GM23338 (cell line): ENCODE data around the gene RNF168. TPM values are rescaled to one million over a fixed set of nuclear protein-coding genes. Genes with fewer than 3 reads are reported as not detected.

Experiments used
- ATAC-seq: fragments of 200-7000 bp; cut with Tn5 transposase; 3 replicates; pipeline ENCODE4 v1.9.1; 2020
- DNase-seq: peaks from one replicate; pipeline ENCODE4 v3.0.0-alpha.2; 2015; ENCODE audit warnings: low spot score
- H2AFZ ChIP-seq: fragments of 200-600 bp; sonication (generic); 2 replicates; pipeline ENCODE4 v1.8.0; 2016; ENCODE audit warnings: antibody characterized with exemption, mild to moderate bottlenecking, moderate library complexity
- H3F3A ChIP-seq: fragments of 200-600 bp; sonication (generic); replicated peaks from 2 replicates; pipeline ENCODE4 v1.8.0; 2017; ENCODE audit warnings: antibody characterized with exemption, mixed run types, low read depth
- H3K27ac ChIP-seq: fragments of 200-600 bp; sonication (generic); 2 replicates; pipeline ENCODE4 v1.6.1; 2016; ENCODE audit warnings: low read depth
- H3K27me3 ChIP-seq: fragments of 200-600 bp; sonication (generic); 2 replicates; pipeline ENCODE4 v1.8.0; 2016; ENCODE audit warnings: mild to moderate bottlenecking, mixed run types, moderate library complexity; ENCODE audit not compliant: insufficient read depth
- H3K36me3 ChIP-seq: fragments of 200-600 bp; sonication (generic); 2 replicates; pipeline ENCODE4 v1.8.0; 2016; ENCODE audit warnings: mild to moderate bottlenecking; ENCODE audit not compliant: insufficient read depth
- H3K4me1 ChIP-seq: fragments of 200-600 bp; sonication (generic); 2 replicates; pipeline ENCODE4 v1.8.0; 2016; ENCODE audit warnings: mild to moderate bottlenecking, moderate library complexity; ENCODE audit not compliant: insufficient read depth
- H3K4me2 ChIP-seq: fragments of 200-600 bp; sonication (generic); 2 replicates; pipeline ENCODE4 v1.7.1; 2017; ENCODE audit warnings: mixed run types
- H3K4me3 ChIP-seq: fragments of 200-600 bp; sonication (generic); 2 replicates; pipeline ENCODE4 v1.6.1; 2016; ENCODE audit warnings: mixed run types
- H3K79me2 ChIP-seq: fragments of 200-600 bp; sonication (generic); replicated peaks from 2 replicates; pipeline ENCODE4 v1.8.0; 2017; ENCODE audit warnings: mild to moderate bottlenecking; ENCODE audit not compliant: insufficient read depth
- H3K9me2 ChIP-seq: fragments of 200-600 bp; sonication (generic); 2 replicates; pipeline ENCODE4 v1.8.0; 2017; ENCODE audit not compliant: insufficient read depth
- H4K20me1 ChIP-seq: fragments of 200-600 bp; sonication (generic); replicated peaks from 2 replicates; pipeline ENCODE4 v1.8.0; 2017; ENCODE audit warnings: mild to moderate bottlenecking; ENCODE audit not compliant: insufficient read depth
- H3K27ac Mint-ChIP-seq: 2 replicates; pipeline ENCODE4 v1.8.0; 2020; ENCODE audit warnings: inconsistent platforms, mild to moderate bottlenecking, moderate library complexity, mixed read lengths
- H3K27me3 Mint-ChIP-seq: 3 replicates; pipeline ENCODE4 v1.8.0; 2022; ENCODE audit warnings: low read depth, mild to moderate bottlenecking, moderate library complexity, mixed read lengths, inconsistent platforms; ENCODE audit not compliant: insufficient read depth, poor library complexity
- H3K36me3 Mint-ChIP-seq: 3 replicates; pipeline ENCODE4 v1.8.0; 2021; ENCODE audit warnings: low read depth, mild to moderate bottlenecking, inconsistent platforms, moderate library complexity, mixed read lengths
- H3K4me1 Mint-ChIP-seq: 3 replicates; pipeline ENCODE4 v1.8.0; 2020; ENCODE audit warnings: mild to moderate bottlenecking, inconsistent platforms, mixed read lengths
- H3K4me3 Mint-ChIP-seq: 3 replicates; pipeline ENCODE4 v1.8.0; 2021; ENCODE audit warnings: moderate library complexity, mild to moderate bottlenecking, inconsistent platforms, mixed read lengths
- H3K9me3 Mint-ChIP-seq: 3 replicates; pipeline ENCODE4 v1.8.0; 2020; ENCODE audit warnings: moderate library complexity, mild to moderate bottlenecking, inconsistent platforms, mixed read lengths
- CREB1 ChIP-seq: fragments of 250-450 bp; sonication (Bioruptor Pico); IDR thresholded peaks from 2 replicates; pipeline ENCODE4 v1.5.0; 2020; ENCODE audit warnings: low read depth, mild to moderate bottlenecking, moderate library complexity
- JUNB ChIP-seq: IDR thresholded peaks from one replicate; pipeline ENCODE4 v1.6.1; 2016; ENCODE audit warnings: antibody characterized with exemption; ENCODE audit not compliant: unreplicated experiment
- NANOG ChIP-seq: IDR thresholded peaks from 2 replicates; pipeline ENCODE4 v1.6.1; 2016; ENCODE audit warnings: antibody characterized with exemption, borderline replicate concordance
- STAT1 ChIP-seq: IDR thresholded peaks from one replicate; pipeline ENCODE4 v1.6.1; 2016; ENCODE audit warnings: antibody characterized with exemption; ENCODE audit not compliant: unreplicated experiment
- ZNF114 ChIP-seq: fragments of 250-450 bp; sonication (Bioruptor Pico); IDR thresholded peaks from 2 replicates; pipeline ENCODE4 v1.5.0; 2020; ENCODE audit warnings: mild to moderate bottlenecking, moderate library complexity
- ZNF462 ChIP-seq: fragments of 250-450 bp; sonication (Bioruptor Pico); IDR thresholded peaks from 2 replicates; pipeline ENCODE4 v1.5.0; 2020; ENCODE audit warnings: mild to moderate bottlenecking, moderate library complexity
- polyA plus RNA-seq: library from polyadenylated mRNA; unstranded; fragments of >200 nt; fragmentation: Nextera tagmentation; extraction: Ambion mirVana; gene quantifications from 2 replicates; pipeline ENCODE4 v1.2.1, GENCODE V29; 2016
- total RNA-seq: library from RNA; depleted of rRNA; stranded (reverse); fragments of >200 nt; shearing (Covaris generic); gene quantifications from 2 replicates; pipeline ENCODE4 v1.2.3, GENCODE V29; 2014
- TF ChIP-seq, protein P1 (sequence below), 2 experiments: fragments of 200-600 bp in 1 of 2; sonication (generic) in 1 of 2; conservative IDR thresholded peaks; 2 replicates each; pipeline versions ENCODE4 v1.5.1 to v1.6.1; 2016 to 2017; ENCODE audit warnings: antibody characterized with exemption in 2 of 2, low read depth in 2 of 2, mild to moderate bottlenecking in 2 of 2, moderate library complexity in 1 of 2
- TF ChIP-seq, protein P2 (sequence below): IDR thresholded peaks from one replicate; pipeline ENCODE4 v1.6.1; 2018; ENCODE audit warnings: antibody characterized with exemption; ENCODE audit not compliant: unreplicated experiment

RNF168 gene
- total and polyA plus RNA-seq, 2 experiments from 2014 or later: 33.0 to 53.0 TPM

- no peak for TF ChIP-seq ZNF462
Measured at GRCh38 chr3:196444500-196444894, 59.1 kb downstream of the RNF168 start (continued).

GRCh38 chr3:196440696-196441095 is 62.9 kb downstream of the RNF168 start:
- ATAC-seq: peak; percentile 41
- no peaks in the 10 kb centered on the region for H3K9me2 ChIP-seq
- Mint-ChIP-seq H3K36me3 (no peaks in the 10 kb centered on the region), H3K4me3 (no peak overlapping the region), H3K27me3 (peaks cover 13% of the 10 kb centered on the region), H3K9me3 (no peaks in the 10 kb centered on the region), H3K27ac (no peak overlapping the region), H3K4me1 (peaks cover 3% of the 10 kb centered on the region; the same call in 1 of the 3 replicates)
- H3K36me3 ChIP-seq: no peaks in the 10 kb centered on the region
- no peaks in the 10 kb centered on the region for H3K27me3 ChIP-seq
- no peaks in the 10 kb centered on the region for H3K79me2 ChIP-seq
- H2AFZ ChIP-seq: 0 out of 2 replicates have a peak overlapping the region, but pooled peaks have one; percentile 2
- no peak overlapping the region for H3K27ac ChIP-seq
- no peak for DNase-seq
- no peaks in the 10 kb centered on the region for H3F3A ChIP-seq
- no peaks in the 10 kb centered on the region for H3K4me1 ChIP-seq
- H3K4me2 ChIP-seq: no peak overlapping the region
- no peak overlapping the region for H3K4me3 ChIP-seq
- no peaks in the 10 kb centered on the region for H4K20me1 ChIP-seq
- TF ChIP-seq NANOG (no peak), STAT1 (no peak), JUNB (no peak), ZNF114 (CRISPR knock-in tag) (no peak), CREB1 (CRISPR knock-in tag) (no peak)
- TF ChIP-seq, protein P1, sequence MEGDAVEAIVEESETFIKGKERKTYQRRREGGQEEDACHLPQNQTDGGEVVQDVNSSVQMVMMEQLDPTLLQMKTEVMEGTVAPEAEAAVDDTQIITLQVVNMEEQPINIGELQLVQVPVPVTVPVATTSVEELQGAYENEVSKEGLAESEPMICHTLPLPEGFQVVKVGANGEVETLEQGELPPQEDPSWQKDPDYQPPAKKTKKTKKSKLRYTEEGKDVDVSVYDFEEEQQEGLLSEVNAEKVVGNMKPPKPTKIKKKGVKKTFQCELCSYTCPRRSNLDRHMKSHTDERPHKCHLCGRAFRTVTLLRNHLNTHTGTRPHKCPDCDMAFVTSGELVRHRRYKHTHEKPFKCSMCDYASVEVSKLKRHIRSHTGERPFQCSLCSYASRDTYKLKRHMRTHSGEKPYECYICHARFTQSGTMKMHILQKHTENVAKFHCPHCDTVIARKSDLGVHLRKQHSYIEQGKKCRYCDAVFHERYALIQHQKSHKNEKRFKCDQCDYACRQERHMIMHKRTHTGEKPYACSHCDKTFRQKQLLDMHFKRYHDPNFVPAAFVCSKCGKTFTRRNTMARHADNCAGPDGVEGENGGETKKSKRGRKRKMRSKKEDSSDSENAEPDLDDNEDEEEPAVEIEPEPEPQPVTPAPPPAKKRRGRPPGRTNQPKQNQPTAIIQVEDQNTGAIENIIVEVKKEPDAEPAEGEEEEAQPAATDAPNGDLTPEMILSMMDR (conservative IDR thresholded peaks at IDR 0.05; ENCODE audit: low read depth in 2 of 2): no peak
- TF ChIP-seq, protein P2, sequence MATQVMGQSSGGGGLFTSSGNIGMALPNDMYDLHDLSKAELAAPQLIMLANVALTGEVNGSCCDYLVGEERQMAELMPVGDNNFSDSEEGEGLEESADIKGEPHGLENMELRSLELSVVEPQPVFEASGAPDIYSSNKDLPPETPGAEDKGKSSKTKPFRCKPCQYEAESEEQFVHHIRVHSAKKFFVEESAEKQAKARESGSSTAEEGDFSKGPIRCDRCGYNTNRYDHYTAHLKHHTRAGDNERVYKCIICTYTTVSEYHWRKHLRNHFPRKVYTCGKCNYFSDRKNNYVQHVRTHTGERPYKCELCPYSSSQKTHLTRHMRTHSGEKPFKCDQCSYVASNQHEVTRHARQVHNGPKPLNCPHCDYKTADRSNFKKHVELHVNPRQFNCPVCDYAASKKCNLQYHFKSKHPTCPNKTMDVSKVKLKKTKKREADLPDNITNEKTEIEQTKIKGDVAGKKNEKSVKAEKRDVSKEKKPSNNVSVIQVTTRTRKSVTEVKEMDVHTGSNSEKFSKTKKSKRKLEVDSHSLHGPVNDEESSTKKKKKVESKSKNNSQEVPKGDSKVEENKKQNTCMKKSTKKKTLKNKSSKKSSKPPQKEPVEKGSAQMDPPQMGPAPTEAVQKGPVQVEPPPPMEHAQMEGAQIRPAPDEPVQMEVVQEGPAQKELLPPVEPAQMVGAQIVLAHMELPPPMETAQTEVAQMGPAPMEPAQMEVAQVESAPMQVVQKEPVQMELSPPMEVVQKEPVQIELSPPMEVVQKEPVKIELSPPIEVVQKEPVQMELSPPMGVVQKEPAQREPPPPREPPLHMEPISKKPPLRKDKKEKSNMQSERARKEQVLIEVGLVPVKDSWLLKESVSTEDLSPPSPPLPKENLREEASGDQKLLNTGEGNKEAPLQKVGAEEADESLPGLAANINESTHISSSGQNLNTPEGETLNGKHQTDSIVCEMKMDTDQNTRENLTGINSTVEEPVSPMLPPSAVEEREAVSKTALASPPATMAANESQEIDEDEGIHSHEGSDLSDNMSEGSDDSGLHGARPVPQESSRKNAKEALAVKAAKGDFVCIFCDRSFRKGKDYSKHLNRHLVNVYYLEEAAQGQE: no peak
